Stomach (tissue), 9 donors: Measurements from ENCODE around the gene WNT9A. TPM values are rescaled to one million over a fixed set of nuclear protein-coding genes. Genes with fewer than 3 reads are reported as not detected.
"Not testable (repeated sequence)": the region's sequence is repeated elsewhere in the genome, so short reads cannot be mapped to it uniquely, and the experiment has no call there.

ENCODE experiments used
- DNase-seq, 2 donors: peaks; one replicate each; pipeline versions ENCODE4 v3.0.0 to v3.0.0-alpha.2; 2013 to 2019
- H3K27ac ChIP-seq, 5 donors: fragments of 200-600 bp in 4 of 5; sonication (generic) in 4 of 5; one replicate each; pipeline ENCODE4 v1.5.1; 2013 to 2019; ENCODE audit warnings: mild to moderate bottlenecking in 1 of 5, moderate library complexity in 1 of 5
- H3K27me3 ChIP-seq, 3 donors: fragments of 200-600 bp; sonication (generic); one replicate each; pipeline ENCODE4 v1.5.1; 2017 to 2019; ENCODE audit warnings: mixed run types in 1 of 3
- H3K36me3 ChIP-seq, 4 donors: fragments of 200-600 bp; sonication (generic); 1 replicate in 3 of 4; 2 replicates in 1 of 4; pipeline ENCODE4 v1.5.1; 2016 to 2019
- H3K4me1 ChIP-seq, 4 donors: fragments of 200-600 bp; sonication (generic); one replicate each; pipeline ENCODE4 v1.5.1; 2016 to 2019
- H3K4me3 ChIP-seq, 4 donors: fragments of 200-600 bp; sonication (generic) in 3 of 4; one replicate each; pipeline ENCODE4 v1.5.1; 2016 to 2019; ENCODE audit warnings: mild to moderate bottlenecking in 1 of 4
- H3K9me3 ChIP-seq, 4 donors: fragments of 200-600 bp; sonication (generic); one replicate each; pipeline ENCODE4 v1.5.1; 2016 to 2019
- EP300 ChIP-seq: sonication (generic); formaldehyde crosslinking; IDR thresholded peaks from one replicate; pipeline ENCODE4 v1.6.1; 2017; ENCODE audit warnings: antibody characterized with exemption
- POLR2A ChIP-seq, 4 donors: fragments of 450-650 bp; IDR thresholded peaks; one replicate each; pipeline ENCODE4 v1.6.1; 2016; ENCODE audit warnings: antibody characterized with exemption in 4 of 4, control low read depth in 2 of 4, mild to moderate bottlenecking in 1 of 4, moderate library complexity in 1 of 4
- POLR2AphosphoS5 ChIP-seq, 3 donors: sonication (generic); formaldehyde crosslinking; IDR thresholded peaks; one replicate each; pipeline ENCODE4 v1.6.1; 2016; ENCODE audit warnings: antibody characterized with exemption in 3 of 3
- WGBS, 5 donors: extraction: QIAGEN DNeasy Blood & Tissue Kit in 3 of 5; methylation state at CpG; one replicate each; pipeline versions ENCODE4 v1.1.5 to v1.1.7; 2013 to 2018; 5-methylcytosine and 5-hydroxymethylcytosine counted together
- intact Hi-C: fragments of 100-400 bp; cut with DNase I; formaldehyde crosslinking; loops from one replicate; pipeline ENCODE4 v1.15.1; 2023; ENCODE audit warnings: low total_unique reads
- polyA plus RNA-seq, 3 donors: library from polyadenylated mRNA; stranded (reverse); fragments of 200-250 nt; gene quantifications; one replicate each; pipeline ENCODE4 v1.2.3, GENCODE V29; 2013
- total RNA-seq, 5 donors: library from RNA; depleted of rRNA; stranded (reverse); fragments of >200 nt; gene quantifications; one replicate each; pipeline versions ENCODE4 v1.1.0 to v1.2.3, GENCODE V29; 2014 to 2016
- TF ChIP-seq, protein P1 (sequence below), 7 experiments: fragments of 450-650 bp in 4 of 7; fragments of 200-600 bp in 3 of 7; sonication (generic) in 3 of 7; IDR thresholded peaks; one replicate each; pipeline ENCODE4 v1.5.1; 2016 to 2019; ENCODE audit warnings: antibody characterized with exemption in 7 of 7, control low read depth in 2 of 7, mild to moderate bottlenecking in 1 of 7
- donor health status: healthy with polysubstance abuse.
- donor health status: Bipolar disorder and iron deficiency.
- donor health status: healthy.

WNT9A gene
- total and polyA plus RNA-seq, 8 donors = 1.1 to 22.2 (median 3.0) TPM

DNA sequence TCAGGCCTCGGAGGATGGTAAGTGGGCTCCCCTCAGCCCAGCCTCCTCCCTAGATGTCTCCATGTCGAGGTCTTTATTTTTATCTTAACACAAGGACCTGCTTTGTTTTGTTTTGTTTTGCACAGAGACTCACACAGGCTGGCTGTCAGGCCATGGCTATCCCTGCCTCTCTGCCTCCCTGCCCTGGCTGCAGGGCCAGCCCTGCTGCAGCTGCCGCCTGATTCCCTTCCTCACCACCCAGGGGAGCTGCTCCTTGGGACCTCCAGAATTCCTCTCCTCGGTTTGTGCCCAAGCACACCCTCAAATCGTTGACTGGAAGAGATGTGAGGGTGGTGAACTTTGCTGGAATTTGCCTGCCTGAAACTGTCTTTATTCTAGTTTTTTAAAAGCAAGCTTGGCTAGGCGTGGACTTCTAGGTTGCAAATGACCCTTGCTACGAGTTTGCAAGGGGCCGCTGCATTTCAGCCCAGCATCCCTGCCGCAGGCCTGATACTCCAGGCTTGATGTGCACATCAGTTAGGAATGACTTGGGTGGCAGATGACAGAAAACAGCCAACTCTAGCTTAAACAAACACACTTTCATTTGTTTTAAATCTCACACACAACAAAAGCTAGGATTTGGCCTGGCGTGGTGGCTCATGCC is 37.1 kb downstream of the WNT9A start:
- no peak overlapping the region for H3K4me3 ChIP-seq
- H3K27ac ChIP-seq = no peak overlapping the region
- TF ChIP-seq POLR2A (IDR thresholded peaks at IDR 0.05) = no peak
- no peak for TF ChIP-seq EP300
- TF ChIP-seq, protein P1, sequence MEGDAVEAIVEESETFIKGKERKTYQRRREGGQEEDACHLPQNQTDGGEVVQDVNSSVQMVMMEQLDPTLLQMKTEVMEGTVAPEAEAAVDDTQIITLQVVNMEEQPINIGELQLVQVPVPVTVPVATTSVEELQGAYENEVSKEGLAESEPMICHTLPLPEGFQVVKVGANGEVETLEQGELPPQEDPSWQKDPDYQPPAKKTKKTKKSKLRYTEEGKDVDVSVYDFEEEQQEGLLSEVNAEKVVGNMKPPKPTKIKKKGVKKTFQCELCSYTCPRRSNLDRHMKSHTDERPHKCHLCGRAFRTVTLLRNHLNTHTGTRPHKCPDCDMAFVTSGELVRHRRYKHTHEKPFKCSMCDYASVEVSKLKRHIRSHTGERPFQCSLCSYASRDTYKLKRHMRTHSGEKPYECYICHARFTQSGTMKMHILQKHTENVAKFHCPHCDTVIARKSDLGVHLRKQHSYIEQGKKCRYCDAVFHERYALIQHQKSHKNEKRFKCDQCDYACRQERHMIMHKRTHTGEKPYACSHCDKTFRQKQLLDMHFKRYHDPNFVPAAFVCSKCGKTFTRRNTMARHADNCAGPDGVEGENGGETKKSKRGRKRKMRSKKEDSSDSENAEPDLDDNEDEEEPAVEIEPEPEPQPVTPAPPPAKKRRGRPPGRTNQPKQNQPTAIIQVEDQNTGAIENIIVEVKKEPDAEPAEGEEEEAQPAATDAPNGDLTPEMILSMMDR (IDR thresholded peaks at IDR 0.05) = no peak
- TF ChIP-seq POLR2AphosphoS5 (IDR thresholded peaks at IDR 0.05) = no peak
- intact Hi-C loops = no loop called here
- WGBS, 5 donors = 69 to 74% (median 71%) methylated on average over 10 of the region's 10 CpGs
- DNase-seq = no peak
- H3K9me3 ChIP-seq = no peaks in the 10 kb centered on the region
- H3K36me3 ChIP-seq = no peaks in the 10 kb centered on the region
- H3K27me3 ChIP-seq = no peaks in the 10 kb centered on the region
- peaks cover 0 to 9% (median 0%) of the 10 kb centered on the region in 4 donors for H3K4me1 ChIP-seq

DNA sequence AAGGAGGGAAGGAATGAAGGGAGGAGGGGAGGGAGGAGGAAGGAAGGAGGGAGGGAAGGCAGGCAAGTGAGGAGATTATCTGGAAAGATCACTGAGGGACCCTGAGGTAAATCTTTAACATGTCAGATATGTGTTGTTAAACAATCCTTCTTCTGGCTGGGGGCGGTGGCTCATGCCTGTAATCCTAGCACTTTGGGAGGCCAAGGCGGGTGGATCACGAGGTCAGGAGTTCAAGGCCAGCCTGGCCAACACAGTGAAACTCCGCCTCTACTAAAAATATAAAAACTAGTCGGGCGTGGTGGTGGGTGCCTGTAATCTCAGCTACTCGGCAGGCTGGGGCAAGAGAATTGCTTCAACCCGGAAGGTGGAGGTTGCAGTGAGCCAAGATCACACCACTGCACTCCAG is 37.8 kb downstream of the WNT9A start:
- H3K4me3 ChIP-seq, H3K4me1 ChIP-seq, H3K9me3 ChIP-seq, DNase-seq, intact Hi-C loops, H3K27ac ChIP-seq, H3K27me3 ChIP-seq, H3K36me3 ChIP-seq: not testable (repeated sequence)
- 33 to 49% (median 45%) methylated on average over 8 of the region's 8 CpGs for WGBS, 5 donors

DNA sequence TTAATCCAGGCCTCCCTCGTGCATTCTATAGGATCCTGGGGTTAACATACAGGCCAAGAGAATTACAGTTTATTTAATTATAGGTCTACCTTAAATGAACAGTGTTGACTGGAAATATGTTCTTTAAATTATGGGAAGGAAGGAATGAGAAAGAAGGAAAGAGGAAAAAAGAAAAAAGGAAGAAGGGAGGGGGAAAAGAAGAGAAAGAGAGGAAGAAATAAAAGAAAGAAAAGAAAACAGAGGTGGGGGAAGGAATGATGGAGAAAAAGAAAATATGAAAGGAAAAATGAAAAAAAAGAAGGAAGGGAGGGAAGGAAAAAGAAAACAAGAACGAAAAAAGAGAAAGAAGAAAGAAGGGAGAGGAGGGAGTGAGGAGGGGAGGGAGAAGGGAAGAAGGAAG is 38.5 kb downstream of the WNT9A start:
- Histone ChIP-seq H3K36me3 (no peaks in the 10 kb centered on the region), H3K27ac (no peak overlapping the region), H3K9me3 (no peaks in the 10 kb centered on the region), H3K27me3 (no peaks in the 10 kb centered on the region), H3K4me1 (peaks cover 0 to 9% (median 0%) of the 10 kb centered on the region in 4 donors), H3K4me3 (no peak overlapping the region)
- TF ChIP-seq POLR2AphosphoS5 (IDR thresholded peaks at IDR 0.05) = no peak
- TF ChIP-seq, protein P1 (IDR thresholded peaks at IDR 0.05) = no peak
- no peak for TF ChIP-seq EP300
- DNase-seq = no peak
- WGBS, 5 donors = 71 to 75% (median 73%) methylated on average over 2 of the region's 2 CpGs
- intact Hi-C loops = no loop called here

DNA sequence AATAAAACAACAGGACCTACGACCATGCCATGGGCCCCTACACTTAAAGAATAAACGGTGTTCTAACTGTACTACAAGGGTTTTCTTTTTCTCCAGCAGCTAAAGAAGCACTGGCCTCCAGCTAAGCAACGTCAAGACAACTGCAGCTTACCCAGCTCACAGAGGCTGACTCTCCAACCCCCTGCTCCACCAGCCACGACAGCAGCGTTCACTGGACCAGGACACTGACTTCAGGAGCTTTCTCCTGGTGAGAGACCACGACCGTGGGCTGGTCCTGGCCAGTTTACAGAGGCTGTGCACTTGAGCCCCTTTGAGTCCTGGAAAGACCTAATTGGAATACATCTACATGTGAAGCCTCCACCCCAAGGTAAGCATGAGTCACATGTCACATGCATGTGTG is 39.4 kb downstream of the WNT9A start:
- H3K9me3 ChIP-seq = no peaks in the 10 kb centered on the region
- intact Hi-C loops = no loop called here
- WGBS, 5 donors = 56 to 77% (median 70%) methylated on average over 5 to 7 of the region's 7 CpGs
- TF ChIP-seq, protein P1 (IDR thresholded peaks at IDR 0.05) = no peak
- TF ChIP-seq EP300 = no peak
- no peak for TF ChIP-seq POLR2A (IDR thresholded peaks at IDR 0.05)
- no peak for TF ChIP-seq POLR2AphosphoS5 (IDR thresholded peaks at IDR 0.05)
- no peak overlapping the region for H3K4me3 ChIP-seq
- H3K36me3 ChIP-seq = no peaks in the 10 kb centered on the region
- no peak overlapping the region for H3K27ac ChIP-seq
- peaks cover 0 to 5% (median 0%) of the 10 kb centered on the region in 4 donors for H3K4me1 ChIP-seq
- H3K27me3 ChIP-seq = no peaks in the 10 kb centered on the region
- no peak for DNase-seq

DNA sequence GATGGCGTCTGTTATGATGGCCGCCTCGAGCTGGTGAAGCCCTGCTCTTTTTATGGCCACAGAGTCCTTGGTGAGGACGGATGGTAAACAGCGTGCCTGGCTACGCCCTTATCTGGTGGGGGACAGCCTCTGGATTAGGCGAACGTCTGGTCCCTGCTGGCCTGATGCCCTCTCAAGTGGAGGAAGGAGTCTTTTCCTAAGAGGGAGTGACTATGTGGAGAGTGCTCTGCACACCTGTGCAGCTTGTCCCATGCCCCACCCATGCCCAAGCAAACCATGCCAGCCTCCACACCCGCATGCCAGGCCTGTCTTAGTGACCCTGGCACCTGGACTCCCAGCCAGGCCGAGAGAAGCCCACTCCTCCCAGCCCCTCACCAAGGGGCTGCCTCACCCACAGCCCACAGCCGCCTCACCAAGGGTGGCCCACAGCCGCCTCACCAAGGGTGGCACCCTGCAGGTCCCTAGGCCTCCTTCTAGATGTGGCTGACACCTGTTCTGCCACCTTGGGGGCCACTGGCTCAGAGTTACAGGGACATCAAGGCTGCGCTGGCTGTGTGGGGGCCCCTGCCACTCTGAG is 40.2 kb downstream of the WNT9A start:
- DNase-seq = no peak
- no peak for TF ChIP-seq POLR2AphosphoS5 (IDR thresholded peaks at IDR 0.05)
- TF ChIP-seq, protein P1 (IDR thresholded peaks at IDR 0.05) = no peak
- no peak for TF ChIP-seq POLR2A (IDR thresholded peaks at IDR 0.05)
- no peaks in the 10 kb centered on the region for H3K9me3 ChIP-seq
- H3K36me3 ChIP-seq = no peaks in the 10 kb centered on the region
- H3K4me3 ChIP-seq = no peak overlapping the region
- H3K27ac ChIP-seq = no peak overlapping the region
- no peaks in the 10 kb centered on the region for H3K27me3 ChIP-seq
- WGBS, 5 donors = 52 to 78% (median 69%) methylated on average over 9 to 13 of the region's 13 CpGs
- peaks cover 0 to 5% (median 0%) of the 10 kb centered on the region in 4 donors for H3K4me1 ChIP-seq
- intact Hi-C loops = no loop called here
